Testis (tissue), 2 donors: ENCODE data around the gene RBKS.

Experiments used
- CTCF ChIP-seq, 3 experiments: fragments of 450-650 bp in 2 of 3; fragments of 200-600 bp in 1 of 3; sonication (generic) in 1 of 3; IDR thresholded peaks; one replicate each; pipeline ENCODE4 v1.5.1; 2016 to 2019; ENCODE audit warnings: antibody characterized with exemption in 3 of 3, mild to moderate bottlenecking in 2 of 3, moderate library complexity in 1 of 3
- POLR2A ChIP-seq: fragments of 450-650 bp; IDR thresholded peaks from one replicate; pipeline ENCODE4 v1.6.1; 2017; ENCODE audit warnings: antibody characterized with exemption, mild to moderate bottlenecking, moderate library complexity

GRCh38 chr2:27920148-27920885 is 30.1 kb upstream of the RBKS start:
- TF ChIP-seq CTCF (IDR thresholded peaks at IDR 0.05) (no peak), POLR2A (no peak)
